ENCODE results near the gene PKIG. TPM values are rescaled to one million over a fixed set of nuclear protein-coding genes. Genes with fewer than 3 reads are reported as not detected.
A peak's percentile ranks its signal among the peaks of the same experiment; 100 is the strongest.

PKIG gene
- total and polyA plus RNA-seq, 2 of the 8 experiments (the other 6 are each of a cell fraction or from before 2014, with no cell fraction given): 26.7 to 34.3 TPM

GRCh38 chr20:44662261-44662660 is 79.9 kb downstream of the PKIG start:
- no peak for TF ChIP-seq TEAD4 (IDR thresholded peaks at IDR 0.05; ENCODE audit: low read depth, low read length)
- no peak for TF ChIP-seq SIX5 (IDR thresholded peaks at IDR 0.05; ENCODE audit: low read depth, low read length)
- TF ChIP-seq CHD1 (IDR thresholded peaks at IDR 0.05; ENCODE audit: low read depth, low read length): no peak
- no peak for TF ChIP-seq EZH2 (IDR thresholded peaks at IDR 0.05; ENCODE audit: low read depth, low read length, severe bottlenecking)
- no peak for TF ChIP-seq E2F6 (IDR thresholded peaks at IDR 0.05)
- no peak for TF ChIP-seq RAD21 (IDR thresholded peaks at IDR 0.05 in 1 of 2, conservative IDR thresholded peaks at IDR 0.05 in 1 of 2; ENCODE audit: low read depth in 2 of 2, low read length in 2 of 2)
- no peak for TF ChIP-seq ATF3 (IDR thresholded peaks at IDR 0.05; ENCODE audit: insufficient read depth, low read depth, low read length)
- no peak for TF ChIP-seq ASH2L (IDR thresholded peaks at IDR 0.05; ENCODE audit: low read length)
- TF ChIP-seq SP4 (IDR thresholded peaks at IDR 0.05; ENCODE audit: low read length): no peak
- no peak for TF ChIP-seq TBP (IDR thresholded peaks at IDR 0.05; ENCODE audit: low read depth, low read length)
- no peak for TF ChIP-seq SP1 (IDR thresholded peaks at IDR 0.05; ENCODE audit: low read depth, low read length)
- TF ChIP-seq SIN3A (conservative IDR thresholded peaks at IDR 0.05 in 1 of 2, IDR thresholded peaks at IDR 0.05 in 1 of 2; ENCODE audit: low read depth in 1 of 2, low read length in 2 of 2): no peak
- H2BK20ac ChIP-seq (ENCODE audit: low read length): no peak overlapping the region
- H3K27me3 ChIP-seq (replicated peaks in 1 of 4; ENCODE audit: control insufficient read depth in 3 of 4, extremely low read depth in 1 of 4, insufficient read depth in 3 of 4, low read length in 3 of 4): no peaks in the 10 kb centered on the region; a peak in 1 of 7 replicates
- H4K8ac ChIP-seq (ENCODE audit: extremely low read depth, insufficient read depth, low read length): 0 out of 2 replicates have a peak overlapping the region, but pooled peaks have one; percentile 2
- H3K79me1 ChIP-seq (ENCODE audit: low read depth, low read length): no peaks in the 10 kb centered on the region
- no peaks in the 10 kb centered on the region; a peak in 2 of 4 replicates for H3K9me3 ChIP-seq (ENCODE audit: insufficient read depth in 2 of 2, low read depth in 1 of 2, low read length in 1 of 2)
- H3K56ac ChIP-seq (replicated peaks; ENCODE audit: insufficient read length, low read depth, low read length): no peak overlapping the region
- no peak overlapping the region for H4K91ac ChIP-seq (replicated peaks; ENCODE audit: insufficient read length, low read length)
- no peak overlapping the region for H2BK120ac ChIP-seq (replicated peaks; ENCODE audit: low read depth, low read length)
- no peak overlapping the region for H2AK5ac ChIP-seq (ENCODE audit: low read depth, low read length)
- no peak overlapping the region for H4K5ac ChIP-seq (ENCODE audit: insufficient read length, low read depth, low read length)
- no peak overlapping the region for H3K27ac ChIP-seq (ENCODE audit: low read depth, low read length)
- H3K4me3 ChIP-seq (ENCODE audit: extremely low read depth in 1 of 4, insufficient read depth in 2 of 4, low read depth in 3 of 4, low read length in 4 of 4): no peak overlapping the region
- H3K14ac ChIP-seq (ENCODE audit: insufficient read length): no peak overlapping the region
- WGBS, 2 experiments (ENCODE audit: extremely low coverage in 1 of 2, insufficient coverage in 1 of 2, insufficient read length in 1 of 2, insufficient replicate concordance in 2 of 2, low coverage in 1 of 2, low lambda C conversion rate in 2 of 2, missing lambda C conversion rate in 1 of 2): 62% methylated on average over 3 of the region's 3 CpGs; no CpG with 5 or more reads in 1 of the 2 experiments
- H3K23me2 ChIP-seq (ENCODE audit: low read depth, low read length): no peaks in the 10 kb centered on the region
- H2BK5ac ChIP-seq (ENCODE audit: low read depth, low read length): no peak overlapping the region
- H3K4me1 ChIP-seq (replicated peaks in 1 of 4; ENCODE audit: control insufficient read depth in 3 of 4, insufficient read depth in 4 of 4, low read length in 3 of 4): 0 out of 7 replicates have a peak, but pooled peaks cover 0 to 3% (median 0%) of the 10 kb centered on the region in 4 experiments
- no peaks in the 10 kb centered on the region for H4K20me1 ChIP-seq (replicated peaks in 1 of 2; ENCODE audit: control insufficient read depth in 1 of 2, insufficient read depth in 2 of 2, low read length in 2 of 2)
- no peaks in the 10 kb centered on the region for H3K79me2 ChIP-seq (ENCODE audit: control insufficient read depth in 1 of 2, insufficient read depth in 2 of 2, low read length in 2 of 2)
- no peaks in the 10 kb centered on the region for H3K36me3 ChIP-seq (ENCODE audit: control insufficient read depth in 2 of 4, insufficient read depth in 4 of 4, low read length in 3 of 4)
- no peak overlapping the region for H2AFZ ChIP-seq (ENCODE audit: low read length)
- no peak overlapping the region for H3K4ac ChIP-seq (replicated peaks; ENCODE audit: insufficient read length, low read depth, low read length)
- H2BK12ac ChIP-seq (ENCODE audit: low read depth, low read length): no peak overlapping the region; the same call in 1 of the 2 replicates
- no peak overlapping the region for H3K23ac ChIP-seq (ENCODE audit: insufficient read length)
- H3K4me2 ChIP-seq (ENCODE audit: insufficient read depth in 1 of 2, low read depth in 2 of 2, low read length in 2 of 2): no peak overlapping the region
- ChIA-PET POLR2A (ENCODE audit: partially characterized antibody) (interaction anchor here (0.6 to 1.7 kb wide), 3 partner anchors 12 to 374 kb away, joined by 3 to 7 read pairs (median 3); no protein-coding TSS in a partner anchor), CTCF (ENCODE audit: partially characterized antibody) (interaction anchor here (0.7 to 1.6 kb wide), 5 partner anchors 21 to 278 kb away, joined by 3 to 7 read pairs (median 4); no protein-coding TSS in a partner anchor)
- H2BK15ac ChIP-seq (ENCODE audit: low read length): no peak overlapping the region
- no peak for FAIRE-seq
- no peak overlapping the region for H3K9ac ChIP-seq (replicated peaks in 1 of 4; ENCODE audit: extremely low read depth in 1 of 4, low read depth in 3 of 4, low read length in 3 of 4)
- DNase-seq (ENCODE audit: low read depth in 1 of 2, low spot score in 2 of 2): no peak
- H3K18ac ChIP-seq (ENCODE audit: extremely low read depth, low read length): no peak overlapping the region
